GM18909 (cell line): Measurements from ENCODE around the gene TROAP.

ENCODE experiments used
- ATAC-seq: cut with Tn5 transposase; IDR thresholded peaks from one replicate; pipeline ENCODE4 v1.9.1; 2021; ENCODE audit warnings: mild to moderate bottlenecking; ENCODE audit not compliant: unreplicated experiment, poor library complexity

Gene TROAP

GRCh38 chr12:49340971-49341776 lies 18.1 kb downstream of the TROAP start:
- ATAC-seq = no peak

GRCh38 chr12:49341777-49342065 lies 18.7 kb downstream of the TROAP start:
- no peak for ATAC-seq

GRCh38 chr12:49342066-49342913 lies 19.2 kb downstream of the TROAP start:
- ATAC-seq = no peak

GRCh38 chr12:49342914-49343731 lies 20.1 kb downstream of the TROAP start:
- no peak for ATAC-seq

- no peak for ATAC-seq
These were observed 21.5 kb downstream of the TROAP start for GRCh38 chr12:49344486-49345050.

- no peak for ATAC-seq
These were observed 22.2 kb downstream of the TROAP start for GRCh38 chr12:49345051-49345824.

- ATAC-seq = no peak
These were observed 23.0 kb downstream of the TROAP start for GRCh38 chr12:49345825-49346658.

GRCh38 chr12:49346659-49347310 lies 23.7 kb downstream of the TROAP start, which contains the start of gene DNAJC22:
Gene DNAJC22, plus strand, starts transcription at chr12:49346888. Its CDS starts 1,985 bp downstream, at chr12:49348873.
- no peak for ATAC-seq

GRCh38 chr12:49347311-49348193 lies 24.5 kb downstream of the TROAP start:
- ATAC-seq = peak; percentile 42

- ATAC-seq = no peak
These were observed 25.7 kb downstream of the TROAP start for GRCh38 chr12:49348781-49349180.

- ATAC-seq = no peak
These were observed 26.2 kb downstream of the TROAP start for GRCh38 chr12:49349266-49349665.

- no peak for ATAC-seq
These were observed 29.3 kb downstream of the TROAP start for GRCh38 chr12:49352351-49352750.

GRCh38 chr12:49355913-49356312 lies 32.9 kb downstream of the TROAP start:
- no peak for ATAC-seq

GRCh38 chr12:49357103-49357678 lies 34.1 kb downstream of the TROAP start:
- ATAC-seq = no peak

- peak; percentile 50 for ATAC-seq
These were observed 35.6 kb downstream of the TROAP start for GRCh38 chr12:49358483-49359141.

- no peak for ATAC-seq
These were observed 36.6 kb downstream of the TROAP start for GRCh38 chr12:49359671-49360070.
